ENCODE results near the gene ELF3.

DNA sequence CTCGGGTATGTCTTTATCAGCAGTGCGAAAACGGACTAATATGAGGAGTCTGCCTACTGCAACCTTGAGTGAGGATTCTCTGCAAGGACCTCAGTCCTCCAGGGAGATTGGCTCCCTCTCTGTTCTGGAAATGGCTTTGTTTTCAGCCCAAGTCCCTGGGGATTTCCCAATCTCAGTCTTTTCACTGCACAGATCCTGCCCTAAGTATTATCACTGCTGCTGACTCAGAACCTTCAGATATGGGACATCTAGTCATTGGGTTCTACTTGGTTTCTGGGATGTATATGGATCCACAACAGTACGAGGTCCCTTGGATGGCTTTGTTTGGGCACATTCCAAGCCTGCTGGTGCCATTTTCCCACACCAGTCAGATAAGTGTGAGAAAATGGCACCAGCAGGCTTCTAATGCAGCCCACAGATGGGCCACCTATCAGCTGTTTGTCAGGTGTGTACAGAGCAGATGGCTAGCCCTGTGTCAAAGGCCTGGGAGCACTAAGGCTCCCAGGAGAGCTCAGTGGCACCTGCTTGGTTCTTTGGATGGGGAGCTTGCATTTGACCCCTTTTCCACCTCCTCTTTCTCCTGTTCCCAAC, 27.4 kb downstream of the ELF3 start:
- no peak for TF ChIP-seq POLR2AphosphoS5 (IDR thresholded peaks at IDR 0.05; ENCODE audit: low read depth, low read length)
- TF ChIP-seq POLR2A (IDR thresholded peaks at IDR 0.05; ENCODE audit: low read depth, low read length), result no peak
- no peak for TF ChIP-seq SPI1 (IDR thresholded peaks at IDR 0.05; ENCODE audit: low read depth, low read length)
- no peak for TF ChIP-seq TAF1 (IDR thresholded peaks at IDR 0.05; ENCODE audit: low read depth, low read length)
- TF ChIP-seq POU2F2 (IDR thresholded peaks at IDR 0.05; ENCODE audit: low read depth, low read length), result no peak

Data from GM12891 (cell line).